Stimulated activated CD4-positive, alpha-beta T cell treated with anti-CD3 and anti-CD28 coated beads, Interleukin-1b, Interleukin-23, amount 100 ng/mL, for 4 hours (primary cell): Measurements from ENCODE around the gene LAPTM4A.
A peak's percentile ranks its signal among the peaks of the same experiment; 100 is the strongest.

Experiments used
- DNase-seq, 2 donors: peaks; one replicate each; pipeline ENCODE4 v3.0.0-alpha.2; 2020; ENCODE audit warnings: low read depth in 2 of 2

The LAPTM4A gene

DNA sequence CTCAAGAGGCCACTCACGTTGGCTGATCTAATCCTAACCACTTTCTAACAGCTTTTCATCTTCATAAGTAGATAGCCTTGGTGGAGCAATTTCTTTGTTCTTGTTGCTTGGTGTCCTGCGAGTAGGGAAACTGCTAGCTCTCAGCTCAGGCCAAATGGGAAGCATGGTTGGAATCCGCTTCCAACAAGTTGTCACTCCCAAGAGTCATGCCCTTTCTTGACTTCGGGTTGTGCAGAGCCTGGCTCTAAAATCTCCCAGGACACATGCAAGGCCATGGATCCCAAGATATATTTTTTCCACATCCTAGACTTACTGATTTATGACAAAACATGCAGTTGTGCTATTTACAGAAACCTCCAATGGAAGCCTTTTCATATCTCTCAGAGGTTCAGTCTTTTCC is 31.7 kb downstream of the LAPTM4A start:
- no peak for DNase-seq

DNA sequence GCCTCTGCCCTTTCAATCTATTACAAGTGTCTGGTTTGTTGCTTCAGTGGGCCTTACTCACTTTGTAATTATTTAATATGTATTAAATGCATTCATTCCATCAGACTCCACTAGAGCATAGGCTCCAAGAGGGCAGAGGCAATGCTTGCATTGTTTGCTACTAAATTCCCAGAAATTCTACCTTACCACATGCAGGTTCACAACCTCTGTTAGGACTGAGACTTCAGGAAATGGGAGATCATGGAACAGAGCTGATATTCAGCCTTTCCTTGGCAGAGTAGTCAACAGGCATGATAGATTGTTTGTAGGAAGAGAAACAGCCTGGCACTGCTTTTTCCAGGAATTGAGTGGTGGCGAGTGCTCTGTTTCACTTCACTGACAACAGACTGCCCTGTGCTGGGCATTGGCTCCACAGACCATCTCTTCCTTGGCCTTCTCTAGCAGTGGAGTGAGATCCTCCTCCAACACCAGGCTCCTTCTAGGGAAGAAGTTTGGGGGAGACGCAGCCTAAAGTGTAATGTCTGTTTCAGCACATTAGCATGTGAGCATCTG is 32.8 kb downstream of the LAPTM4A start:
- no peak for DNase-seq

- no peak for DNase-seq
Measured at GRCh38 chr2:20016346-20016745, 35.1 kb downstream of the LAPTM4A start.

DNA sequence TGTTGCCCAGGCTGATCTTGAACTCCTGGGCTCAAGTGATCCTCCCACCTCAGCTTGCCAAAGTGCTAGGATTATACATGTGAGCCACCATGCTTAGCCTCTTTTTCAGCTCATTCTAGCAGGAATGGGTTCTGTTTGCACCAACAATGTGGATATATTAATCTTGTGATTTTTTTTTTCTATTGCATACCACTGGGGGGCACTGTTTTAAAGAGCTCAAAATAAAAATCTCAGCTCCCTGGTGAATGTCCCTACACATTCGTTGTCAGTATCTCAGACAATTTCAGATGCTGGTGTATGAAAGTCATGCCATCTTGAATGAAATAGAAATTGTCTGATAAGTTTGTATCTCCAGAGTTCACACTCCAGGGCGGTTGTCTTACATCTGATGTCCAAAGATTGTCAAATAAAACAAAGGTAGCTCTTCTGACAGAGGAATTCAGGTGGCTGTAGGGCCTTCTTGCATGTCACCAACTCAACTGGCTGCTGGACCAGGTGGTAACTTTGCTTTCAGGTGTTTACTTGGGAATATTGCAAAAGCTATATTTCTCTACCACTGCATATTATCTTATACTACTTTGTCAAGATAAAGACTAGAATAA is 35.8 kb downstream of the LAPTM4A start:
- DNase-seq = no peak

- no peak for DNase-seq
Measured at GRCh38 chr2:20013126-20013849, 38.1 kb downstream of the LAPTM4A start.

DNA sequence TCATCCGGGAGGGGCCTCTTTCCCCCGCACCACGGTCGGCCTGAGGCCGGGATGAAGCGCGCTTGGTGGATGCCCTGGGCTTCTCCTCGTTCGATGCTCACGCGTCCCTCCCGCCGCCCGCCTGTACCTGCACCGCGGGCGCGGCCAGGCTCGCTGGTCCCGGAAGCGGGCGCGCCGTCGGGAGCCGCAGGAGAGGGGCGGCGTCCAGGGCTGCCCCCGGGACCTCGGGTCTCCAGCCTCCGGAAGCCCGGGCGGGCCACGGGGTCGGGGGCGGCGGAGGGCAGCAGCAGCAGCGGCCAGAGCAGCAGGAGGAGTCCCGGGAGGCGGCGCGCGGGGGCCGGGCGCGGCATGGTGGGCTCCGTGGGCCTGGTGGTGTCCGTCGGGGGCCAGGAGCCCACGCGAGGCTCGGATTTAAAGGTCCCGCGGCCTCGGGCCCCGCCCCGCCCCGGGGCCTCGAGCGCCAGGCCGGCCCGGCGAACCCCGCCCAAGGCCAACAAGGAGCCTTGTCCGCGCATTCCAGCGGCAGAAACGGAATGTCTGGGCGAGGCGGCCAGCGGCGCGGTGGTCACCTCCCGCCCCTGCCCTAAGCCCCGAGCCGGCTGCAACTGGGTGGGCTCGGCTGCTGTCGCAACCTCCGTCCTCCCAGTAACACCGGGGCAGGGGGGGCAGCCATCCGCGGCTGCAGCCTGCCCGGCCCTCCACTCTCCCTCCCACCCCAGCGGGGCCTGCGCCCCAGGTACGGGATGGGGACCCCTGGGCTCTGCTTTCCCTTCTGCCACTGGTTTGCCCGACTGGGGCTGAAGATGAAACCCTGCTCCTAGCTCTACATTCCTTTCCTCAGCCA is 38.9 kb downstream of the LAPTM4A start, which contains the start of gene MATN3:
Gene MATN3, minus strand, starts transcription at position 387 of the 844 bp plus-strand sequence. Its CDS starts 37 bp downstream, at position 350.
- no peak for DNase-seq

- DNase-seq = no peak
Measured at GRCh38 chr2:20012032-20012281, 39.5 kb downstream of the LAPTM4A start.

DNA sequence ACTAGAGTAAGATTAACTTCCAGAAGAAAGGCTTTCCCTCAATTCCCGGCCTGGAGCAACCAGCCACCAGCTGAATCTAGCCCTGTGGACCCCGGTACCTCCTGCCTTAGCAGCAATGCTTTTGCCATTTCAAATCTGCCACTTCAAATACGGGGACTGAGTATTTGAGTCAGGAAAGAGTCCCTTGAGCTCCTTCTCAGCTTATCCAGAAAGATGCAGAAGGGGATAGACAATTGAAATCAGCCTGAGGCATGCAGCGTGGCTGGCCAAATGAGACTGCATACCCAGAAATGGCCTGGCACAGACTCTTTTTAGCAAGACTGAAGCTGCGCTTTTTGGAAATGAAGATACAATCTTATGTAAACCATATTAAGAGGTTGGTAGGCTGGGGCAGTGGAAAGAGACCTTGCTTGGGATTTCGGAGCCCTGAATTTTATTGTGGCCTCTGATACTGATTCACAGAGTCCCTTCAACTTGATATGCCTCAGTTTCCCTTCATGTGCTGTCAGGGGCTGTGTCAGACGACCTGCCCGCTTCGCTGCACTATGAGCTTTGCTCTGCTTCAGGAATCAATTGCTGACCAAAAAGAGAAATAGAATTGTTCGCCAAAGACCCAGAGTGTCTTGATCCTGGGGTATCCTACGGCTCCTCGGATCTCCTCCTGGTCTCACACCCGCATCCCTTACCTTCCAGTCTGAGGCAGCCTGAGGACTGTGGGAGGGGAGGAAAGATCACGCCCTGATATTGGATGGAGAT is 40.0 kb downstream of the LAPTM4A start:
- no peak for DNase-seq

- no peak for DNase-seq
Measured at GRCh38 chr2:20008703-20009102, 42.7 kb downstream of the LAPTM4A start.

GRCh38 chr2:20005891-20006470 is 45.4 kb downstream of the LAPTM4A start:
- no peak for DNase-seq

DNA sequence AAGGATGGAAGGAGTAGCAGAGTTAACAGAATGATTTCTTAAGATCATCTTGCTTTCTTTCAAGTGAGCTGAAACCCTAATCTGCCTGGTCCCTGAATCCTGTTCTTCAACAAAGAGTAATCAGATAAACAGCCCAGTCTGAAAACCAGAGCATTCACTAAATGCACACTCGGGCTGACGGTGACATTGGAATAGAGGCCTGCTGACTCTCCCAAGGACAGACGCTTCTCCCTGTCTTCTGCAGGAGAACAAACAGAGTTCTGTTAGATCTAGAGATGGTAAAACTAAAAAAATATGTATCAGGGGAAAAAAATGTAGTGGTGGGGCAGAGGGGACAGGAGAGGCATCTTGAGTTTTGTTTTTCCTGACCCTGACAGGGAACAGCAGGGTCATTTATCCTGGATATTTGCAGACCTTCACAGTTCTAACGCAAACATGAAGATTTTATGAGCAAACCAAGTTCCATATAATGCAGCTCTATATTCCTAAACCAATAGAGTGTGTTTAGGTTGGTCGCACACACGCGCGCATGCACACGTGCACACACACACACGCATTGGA is 46.3 kb downstream of the LAPTM4A start:
- no peak for DNase-seq

DNA sequence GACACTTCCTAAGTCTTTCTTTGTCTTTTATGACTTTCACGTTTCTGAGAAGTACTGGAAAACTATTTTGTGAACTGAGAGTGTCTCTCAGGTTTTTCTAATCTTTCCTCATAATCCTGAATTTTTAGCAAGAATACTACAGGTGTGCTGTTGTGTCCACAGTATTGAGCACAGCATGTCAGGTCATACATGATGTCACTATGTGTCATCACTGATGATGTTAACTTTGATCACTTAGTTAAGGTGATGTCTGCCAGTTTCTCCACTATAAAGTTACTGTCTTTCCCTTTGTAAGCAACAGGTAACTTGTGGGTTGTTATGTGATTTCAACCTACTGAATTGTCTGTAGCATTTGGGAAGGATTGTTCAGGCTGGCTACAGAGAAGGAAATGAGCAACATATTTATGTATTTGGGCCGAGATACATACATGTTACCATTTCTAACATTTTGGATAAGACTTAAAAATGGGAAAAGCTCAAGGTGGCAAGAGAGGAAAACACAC is 50.0 kb downstream of the LAPTM4A start:
- DNase-seq = no peak

GRCh38 chr2:19993731-19994130 is 57.7 kb downstream of the LAPTM4A start:
- DNase-seq = no peak

GRCh38 chr2:19991895-19992294 is 59.5 kb downstream of the LAPTM4A start:
- DNase-seq = no peak

GRCh38 chr2:19990416-19990728 is 61.1 kb downstream of the LAPTM4A start:
- DNase-seq = no peak

DNA sequence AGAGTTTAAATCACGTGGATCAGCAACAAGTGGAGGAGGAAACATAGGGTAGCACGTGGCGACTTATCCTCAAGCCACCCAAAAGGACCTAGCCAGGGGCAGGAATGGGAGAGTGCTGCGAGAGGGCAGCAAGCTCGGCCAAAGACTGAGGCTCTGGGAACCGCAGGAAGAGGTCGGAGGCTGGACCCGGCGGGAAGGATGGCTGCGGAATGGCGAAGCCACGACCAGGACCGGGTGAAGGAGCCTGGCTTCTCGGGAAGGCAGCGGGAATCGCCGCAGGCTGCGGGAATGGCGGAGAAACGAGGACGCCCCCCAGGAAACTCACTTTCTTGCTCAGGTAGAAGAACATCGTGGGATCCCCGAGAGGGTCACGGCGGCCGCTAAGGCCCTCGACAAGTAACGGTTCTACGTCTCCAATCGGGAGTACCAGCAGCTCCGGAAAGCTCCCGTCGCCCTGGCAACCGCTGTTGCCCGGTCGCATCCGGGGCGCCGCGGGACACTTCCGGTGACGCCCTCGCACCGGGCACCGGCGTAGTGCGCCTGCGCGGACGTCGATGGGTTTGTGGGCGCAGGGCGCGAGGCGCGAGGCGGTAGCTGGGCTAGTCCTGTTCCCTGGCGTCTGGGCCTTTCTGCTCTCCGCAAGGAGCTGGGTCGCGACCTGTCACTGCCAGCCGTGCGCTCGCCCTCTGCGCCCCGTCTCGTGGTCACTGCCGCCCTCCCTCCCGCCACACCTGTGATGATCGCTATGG is 61.6 kb downstream of the LAPTM4A start, which contains the start of gene WDR35:
Gene WDR35, minus strand, starts transcription at position 439 of the 749 bp plus-strand sequence. Its CDS starts 90 bp downstream, at position 349.
- peak; percentile 89 to 93 for DNase-seq

GRCh38 chr2:19989342-19989666 is 62.1 kb downstream of the LAPTM4A start:
- DNase-seq = no peak

- no peak for DNase-seq
Measured at GRCh38 chr2:19988600-19988999, 62.8 kb downstream of the LAPTM4A start.

- no peak for DNase-seq
Measured at GRCh38 chr2:19987936-19988335, 63.5 kb downstream of the LAPTM4A start.
